SKM-1 treated with dmso at 0.1 percent for 144 hours (cell line): ENCODE results near the gene GALR3.
A peak's percentile ranks its signal among the peaks of the same experiment; 100 is the strongest.

Experiments used
- DNase-seq: peaks from one replicate; lab custom pipeline; 2025; ENCODE audit not compliant: unreplicated experiment; lab: John Stamatoyannopoulos, UW

GALR3 gene

GRCh38 chr22:37802310-37803194, 20.6 kb upstream of the GALR3 start:
- DNase-seq: no peak

GRCh38 chr22:37803195-37803638, 20.0 kb upstream of the GALR3 start:
- DNase-seq: no peak

- DNase-seq: no peak
Observed at GRCh38 chr22:37803639-37804351, 19.4 kb upstream of the GALR3 start.

GRCh38 chr22:37804352-37804880, 18.8 kb upstream of the GALR3 start:
- DNase-seq: no peak

DNA sequence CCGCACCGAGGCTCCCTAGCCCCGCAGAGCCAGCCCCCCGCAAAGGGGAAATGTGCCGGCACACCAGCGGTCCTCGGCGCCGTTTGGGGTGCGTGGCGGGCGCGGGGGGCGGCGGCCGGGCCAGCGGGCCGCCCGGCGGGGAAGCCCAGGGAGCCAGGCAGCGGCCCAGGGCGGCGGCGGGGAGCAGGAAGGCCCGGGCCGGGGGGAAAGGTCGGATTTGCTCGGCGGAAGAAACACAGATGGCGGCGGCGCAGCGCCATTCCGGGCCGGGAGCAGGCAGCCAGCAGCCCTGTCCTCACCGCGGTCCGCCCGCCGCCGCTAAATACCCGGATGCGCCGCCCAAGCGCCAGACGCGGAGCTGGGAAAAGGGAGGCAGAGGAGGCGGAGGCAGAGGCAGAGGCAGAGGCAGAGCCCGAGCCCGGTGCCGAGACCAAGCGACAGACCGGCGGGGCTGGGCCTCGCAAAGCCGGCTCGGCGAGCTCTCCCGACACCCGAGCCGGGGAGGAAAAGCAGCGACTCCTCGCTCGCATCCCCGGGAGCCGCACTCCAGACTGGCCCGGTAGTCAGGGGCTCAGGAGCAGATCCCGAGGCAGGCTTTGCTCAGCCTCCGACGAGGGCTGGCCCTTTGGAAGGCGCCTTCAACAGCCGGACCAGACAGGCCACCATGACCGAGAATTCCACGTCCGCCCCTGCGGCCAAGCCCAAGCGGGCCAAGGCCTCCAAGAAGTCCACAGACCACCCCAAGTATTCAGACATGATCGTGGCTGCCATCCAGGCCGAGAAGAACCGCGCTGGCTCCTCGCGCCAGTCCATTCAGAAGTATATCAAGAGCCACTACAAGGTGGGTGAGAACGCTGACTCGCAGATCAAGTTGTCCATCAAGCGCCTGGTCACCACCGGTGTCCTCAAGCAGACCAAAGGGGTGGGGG, 18.0 kb upstream of the GALR3 start:
- peak; percentile 47 for DNase-seq

- DNase-seq: no peak
Observed at GRCh38 chr22:37805810-37806277, 17.3 kb upstream of the GALR3 start.

- DNase-seq: peak; percentile 33
Observed at GRCh38 chr22:37806409-37807333, 16.5 kb upstream of the GALR3 start.

DNA sequence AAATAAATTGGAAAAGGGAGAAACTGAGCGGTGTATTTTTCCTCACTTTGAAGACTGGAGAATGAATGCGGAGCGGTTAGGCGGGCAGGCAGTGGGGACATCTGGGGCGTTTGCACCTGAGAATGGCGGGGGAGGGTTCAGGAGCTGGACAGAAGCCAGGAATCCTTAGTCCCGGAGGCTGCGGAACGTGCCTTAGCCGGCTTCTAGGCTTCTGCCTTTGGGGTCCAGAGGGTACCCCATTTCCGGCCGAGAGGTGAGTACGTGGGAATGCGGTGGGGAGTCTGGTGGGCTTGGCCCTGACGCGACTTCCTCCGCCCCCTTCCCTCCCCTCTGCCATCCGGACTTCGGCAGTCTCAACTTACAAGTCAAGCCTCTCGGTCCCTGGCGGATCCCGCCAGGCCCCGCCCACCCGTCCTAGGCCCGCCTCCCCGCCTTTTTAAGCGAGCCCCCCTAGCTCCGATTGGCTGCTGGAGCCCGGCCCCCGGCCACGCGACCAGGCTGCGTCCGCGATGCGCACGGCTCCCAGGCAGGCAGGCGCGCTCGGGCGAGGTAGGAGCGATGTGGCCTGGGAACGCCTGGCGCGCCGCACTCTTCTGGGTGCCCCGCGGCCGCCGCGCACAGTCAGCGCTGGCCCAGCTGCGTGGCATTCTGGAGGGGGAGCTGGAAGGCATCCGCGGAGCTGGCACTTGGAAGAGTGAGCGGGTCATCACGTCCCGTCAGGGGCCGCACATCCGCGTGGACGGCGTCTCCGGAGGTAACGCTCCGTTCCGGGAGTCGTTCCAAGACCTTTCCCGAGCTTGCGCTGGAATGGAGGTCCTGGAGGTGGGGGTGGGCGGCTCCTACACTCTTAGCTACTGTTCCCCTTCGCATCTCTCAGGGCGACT, 15.5 kb upstream of the GALR3 start, which contains the start of gene GCAT:
GCAT (plus strand) TSS at position 525 of the 884 bp plus-strand sequence; CDS start at position 559, 34 bp downstream.
- DNase-seq: peak; percentile 88

- DNase-seq: no peak
Observed at GRCh38 chr22:37808294-37808657, 14.9 kb upstream of the GALR3 start.

- no peak for DNase-seq
Observed at GRCh38 chr22:37809672-37810333, 13.4 kb upstream of the GALR3 start.

GRCh38 chr22:37811867-37812266, 11.3 kb upstream of the GALR3 start:
- no peak for DNase-seq

GRCh38 chr22:37812869-37813678, 10.1 kb upstream of the GALR3 start:
- DNase-seq: no peak

DNA sequence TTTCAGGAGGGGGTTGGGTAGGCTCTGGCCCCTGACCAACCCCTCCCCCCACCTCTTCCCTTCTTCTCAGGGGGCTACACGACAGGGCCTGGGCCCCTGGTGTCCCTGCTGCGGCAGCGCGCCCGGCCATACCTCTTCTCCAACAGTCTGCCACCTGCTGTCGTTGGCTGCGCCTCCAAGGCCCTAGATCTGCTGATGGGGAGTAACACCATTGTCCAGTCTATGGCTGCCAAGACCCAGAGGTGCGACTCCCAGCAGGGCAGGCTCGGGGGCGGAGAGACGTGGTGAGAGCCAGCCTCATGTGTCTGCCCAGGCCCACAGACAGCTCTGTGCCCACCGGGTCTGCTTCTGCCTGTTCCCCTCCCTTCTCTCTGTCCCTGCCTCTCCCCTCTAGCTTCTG, 7.6 kb upstream of the GALR3 start:
- DNase-seq: no peak

GRCh38 chr22:37816543-37817180, 6.5 kb upstream of the GALR3 start:
- DNase-seq: no peak

GRCh38 chr22:37817705-37818408, 5.3 kb upstream of the GALR3 start:
- DNase-seq: peak; percentile 73
